ENCODE measurements around the gene PRR5L. TPM values are rescaled to one million over a fixed set of nuclear protein-coding genes. Genes with fewer than 3 reads are reported as not detected.

Gene PRR5L
- total RNA-seq, 4 donors from 2014 or later: 8.8 to 29.7 (median 9.4) TPM

DNA sequence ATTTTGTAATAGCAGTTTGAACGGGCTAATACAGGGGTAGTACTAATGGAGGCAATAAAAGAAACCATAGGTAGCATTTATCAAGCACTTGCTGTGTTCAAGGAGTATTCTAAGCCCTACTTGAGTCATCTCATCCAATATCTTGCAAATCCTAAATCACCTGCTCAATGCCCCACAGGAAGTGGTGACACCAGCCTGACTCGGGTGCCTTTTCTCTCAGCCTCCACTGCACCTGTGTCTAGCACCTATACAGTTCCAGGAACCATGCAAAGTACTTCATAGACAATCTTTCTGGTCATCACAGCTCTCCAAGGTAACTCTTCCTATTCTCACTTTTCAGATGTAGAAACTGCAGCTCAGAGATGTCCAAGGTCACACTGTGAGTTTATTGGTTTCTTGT lies 98.0 kb downstream of the PRR5L start:
- Histone ChIP-seq H3K27me3 (no peaks in the 10 kb centered on the region), H3K4me3 (no peak overlapping the region), H3K36me3 (peaks cover 0 to 11% (median 7%) of the 10 kb centered on the region in 3 donors), H3K4me1 (peaks cover 0 to 8% (median 0%) of the 10 kb centered on the region in 4 donors), H3K27ac (no peak overlapping the region), H3K9me3 (no peaks in the 10 kb centered on the region)
- no peak for DNase-seq (ENCODE audit: low spot score in 2 of 2)
- TF ChIP-seq EP300 (IDR thresholded peaks at IDR 0.05) (no peak), POLR2A (IDR thresholded peaks at IDR 0.05) (no peak)
- TF ChIP-seq, protein P1, sequence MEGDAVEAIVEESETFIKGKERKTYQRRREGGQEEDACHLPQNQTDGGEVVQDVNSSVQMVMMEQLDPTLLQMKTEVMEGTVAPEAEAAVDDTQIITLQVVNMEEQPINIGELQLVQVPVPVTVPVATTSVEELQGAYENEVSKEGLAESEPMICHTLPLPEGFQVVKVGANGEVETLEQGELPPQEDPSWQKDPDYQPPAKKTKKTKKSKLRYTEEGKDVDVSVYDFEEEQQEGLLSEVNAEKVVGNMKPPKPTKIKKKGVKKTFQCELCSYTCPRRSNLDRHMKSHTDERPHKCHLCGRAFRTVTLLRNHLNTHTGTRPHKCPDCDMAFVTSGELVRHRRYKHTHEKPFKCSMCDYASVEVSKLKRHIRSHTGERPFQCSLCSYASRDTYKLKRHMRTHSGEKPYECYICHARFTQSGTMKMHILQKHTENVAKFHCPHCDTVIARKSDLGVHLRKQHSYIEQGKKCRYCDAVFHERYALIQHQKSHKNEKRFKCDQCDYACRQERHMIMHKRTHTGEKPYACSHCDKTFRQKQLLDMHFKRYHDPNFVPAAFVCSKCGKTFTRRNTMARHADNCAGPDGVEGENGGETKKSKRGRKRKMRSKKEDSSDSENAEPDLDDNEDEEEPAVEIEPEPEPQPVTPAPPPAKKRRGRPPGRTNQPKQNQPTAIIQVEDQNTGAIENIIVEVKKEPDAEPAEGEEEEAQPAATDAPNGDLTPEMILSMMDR (IDR thresholded peaks at IDR 0.05): no peak
- 65 to 70% methylated on average over 2 of the region's 2 CpGs for WGBS, 2 donors

DNA sequence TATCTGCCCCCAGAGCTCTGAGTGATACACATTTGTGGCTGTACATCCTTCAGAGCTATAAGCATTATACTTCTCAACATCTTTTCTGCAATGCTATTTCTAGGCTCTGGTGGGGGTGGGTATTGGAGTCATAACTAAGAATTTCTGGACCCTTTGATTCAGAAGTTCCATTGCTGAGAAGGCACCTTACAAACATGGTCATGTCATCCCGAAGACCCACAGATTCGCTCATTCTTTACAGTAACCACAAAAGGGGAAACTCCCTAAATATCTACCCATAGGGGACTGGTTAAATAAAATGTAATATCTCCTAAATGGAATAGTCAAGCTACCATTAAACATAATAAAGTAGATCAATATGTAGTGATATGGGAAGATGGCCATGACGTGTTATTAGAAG lies 98.8 kb downstream of the PRR5L start:
- WGBS, 2 donors: 87 to 96% methylated on average over 3 of the region's 3 CpGs
- H3K4me1 ChIP-seq: peaks cover 0 to 8% (median 0%) of the 10 kb centered on the region in 4 donors
- H3K9me3 ChIP-seq: no peaks in the 10 kb centered on the region

DNA sequence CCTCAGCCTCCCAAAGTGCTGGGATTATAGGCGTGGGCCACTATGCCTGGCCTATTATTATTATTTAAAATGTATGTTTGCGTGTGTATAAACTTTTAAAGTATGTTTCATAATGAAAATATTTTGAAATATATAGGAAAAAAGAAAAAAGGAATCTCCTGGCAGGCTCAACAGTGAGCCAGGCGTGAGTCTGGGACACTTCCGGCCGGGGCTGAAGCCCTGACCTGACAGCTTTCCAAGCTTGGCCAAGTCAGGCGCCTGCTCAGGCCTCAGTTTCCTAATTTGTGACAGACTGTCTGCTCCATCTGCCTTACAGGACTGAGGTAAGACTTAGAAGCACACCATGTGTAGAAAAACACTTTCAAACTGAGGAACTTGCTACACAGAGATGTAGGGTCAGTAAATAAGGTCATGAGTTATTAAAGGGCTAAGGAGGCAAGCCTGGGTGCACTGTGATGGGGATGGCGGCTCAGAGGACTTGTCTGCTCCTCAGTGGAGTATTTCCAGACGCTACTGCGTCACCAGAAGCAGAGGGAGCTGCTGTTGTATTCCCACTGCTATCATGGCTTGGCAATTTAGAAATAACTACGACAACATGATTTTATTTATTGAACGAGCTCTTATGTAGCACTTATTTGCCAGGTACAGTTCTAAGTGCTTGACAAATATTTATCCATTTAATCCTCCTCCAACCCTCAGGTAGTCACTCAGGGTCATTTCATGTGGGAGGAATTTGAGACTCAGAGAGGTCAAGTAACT lies 100.1 kb downstream of the PRR5L start:
- no peak for DNase-seq (ENCODE audit: low spot score in 2 of 2)
- no peaks in the 10 kb centered on the region for H3K9me3 ChIP-seq
- WGBS, 2 donors: 85 to 89% methylated on average over 11 of the region's 11 CpGs
- peaks cover 0 to 21% (median 7%) of the 10 kb centered on the region in 3 donors for H3K36me3 ChIP-seq
- H3K4me1 ChIP-seq: peaks cover 0 to 3% (median 0%) of the 10 kb centered on the region in 4 donors
- no peaks in the 10 kb centered on the region for H3K27me3 ChIP-seq
- H3K27ac ChIP-seq: no peak overlapping the region
- TF ChIP-seq, protein P1 (IDR thresholded peaks at IDR 0.05): no peak
- TF ChIP-seq EP300 (IDR thresholded peaks at IDR 0.05) (no peak), POLR2A (IDR thresholded peaks at IDR 0.05) (no peak)
- no peak overlapping the region for H3K4me3 ChIP-seq

More for the DNA sequence above, 98.8 kb downstream of the PRR5L start:
- no peak overlapping the region for H3K4me3 ChIP-seq
- TF ChIP-seq EP300 (IDR thresholded peaks at IDR 0.05) (no peak), POLR2A (IDR thresholded peaks at IDR 0.05) (no peak)
- TF ChIP-seq, protein P1 (IDR thresholded peaks at IDR 0.05): no peak
- no peak for DNase-seq (ENCODE audit: low spot score in 2 of 2)
- H3K27ac ChIP-seq: no peak overlapping the region
- no peaks in the 10 kb centered on the region for H3K27me3 ChIP-seq
- peaks cover 0 to 11% (median 7%) of the 10 kb centered on the region in 3 donors for H3K36me3 ChIP-seq

DNA sequence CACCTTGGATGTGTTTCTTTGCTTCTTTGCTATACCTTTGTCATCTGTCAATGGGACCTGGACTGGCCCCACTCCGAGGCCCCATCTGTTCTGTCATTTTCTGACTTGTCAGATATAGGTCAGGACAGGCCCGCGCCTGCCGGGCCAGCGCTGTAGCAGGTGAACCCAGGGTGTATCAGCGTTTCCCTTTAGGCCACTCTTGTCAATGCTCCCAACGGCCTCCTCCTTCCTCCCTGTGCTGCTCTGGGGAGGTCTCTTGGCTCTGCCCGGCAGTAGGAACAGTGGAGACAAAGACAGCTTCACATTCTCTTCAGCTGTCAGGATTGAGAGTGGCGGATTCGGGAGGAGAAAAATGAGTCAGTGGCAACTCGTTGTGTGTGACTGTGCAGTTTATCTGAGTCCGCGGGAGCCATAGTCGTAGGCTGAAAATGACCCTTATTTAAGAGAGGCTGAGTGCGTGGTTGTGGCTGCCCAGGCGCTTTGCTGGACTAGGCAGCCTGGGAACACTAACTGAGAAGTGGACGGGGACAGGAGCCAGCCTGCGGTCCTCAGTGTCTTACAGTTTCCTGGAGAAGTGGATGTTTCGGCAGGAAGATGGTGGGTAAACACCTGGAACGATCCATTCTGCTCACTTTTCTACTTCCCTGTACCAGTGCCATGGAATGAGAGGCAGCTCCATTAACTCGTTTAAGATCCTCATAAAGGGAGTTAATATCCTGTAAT lies 102.3 kb downstream of the PRR5L start:
- Histone ChIP-seq H3K9me3 (no peaks in the 10 kb centered on the region), H3K36me3 (peaks cover 0 to 31% (median 7%) of the 10 kb centered on the region in 3 donors), H3K4me3 (no peak overlapping the region), H3K27me3 (no peaks in the 10 kb centered on the region), H3K4me1 (no peaks in the 10 kb centered on the region), H3K27ac (no peak overlapping the region)
- 63 to 70% methylated on average over 21 of the region's 21 CpGs for WGBS, 2 donors
- TF ChIP-seq POLR2A (IDR thresholded peaks at IDR 0.05) (no peak), EP300 (IDR thresholded peaks at IDR 0.05) (no peak)
- TF ChIP-seq, protein P1 (IDR thresholded peaks at IDR 0.05): no peak
- no peak for DNase-seq (ENCODE audit: low spot score in 2 of 2)

DNA sequence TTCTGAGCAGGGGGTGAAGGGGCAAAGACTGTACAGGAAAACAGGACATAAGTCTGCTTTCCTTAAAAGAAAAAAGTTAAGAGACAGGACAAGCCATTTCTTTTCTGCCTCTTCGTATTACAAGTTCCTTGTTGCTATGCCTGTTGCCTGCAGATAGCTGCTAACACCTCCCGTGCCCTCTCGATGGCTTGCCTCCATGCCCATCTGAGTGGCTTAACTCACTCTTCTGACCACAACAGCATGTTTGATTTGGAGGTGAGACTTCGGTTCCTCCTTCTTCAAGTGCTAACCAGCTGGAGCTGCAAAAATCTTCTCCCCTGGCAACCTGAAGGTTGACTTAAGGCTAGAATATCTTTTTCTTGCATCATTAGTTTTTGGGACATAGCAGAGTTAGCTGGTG lies 103.1 kb downstream of the PRR5L start:
- TF ChIP-seq EP300 (IDR thresholded peaks at IDR 0.05) (no peak), POLR2A (IDR thresholded peaks at IDR 0.05) (no peak)
- TF ChIP-seq, protein P1 (IDR thresholded peaks at IDR 0.05): no peak
- H3K4me3 ChIP-seq: no peak overlapping the region
- DNase-seq (ENCODE audit: low spot score in 2 of 2): no peak

More for the DNA sequence above, 103.1 kb downstream of the PRR5L start:
- Histone ChIP-seq H3K9me3 (no peaks in the 10 kb centered on the region), H3K4me1 (no peaks in the 10 kb centered on the region), H3K27ac (no peak overlapping the region), H3K36me3 (peaks cover 0 to 25% (median 7%) of the 10 kb centered on the region in 3 donors), H3K27me3 (no peaks in the 10 kb centered on the region)
- 89 to 92% methylated on average over 4 of the region's 4 CpGs for WGBS, 2 donors

Data from tibial nerve (tissue), 4 donors.